GM18909 (cell line): ENCODE data around the gene CDKAL1.
"Not testable (repeated sequence)": the region's sequence is repeated elsewhere in the genome, so short reads cannot be mapped to it uniquely, and the experiment has no call there.

Source experiments
- ATAC-seq: cut with Tn5 transposase; IDR thresholded peaks from one replicate; pipeline ENCODE4 v1.9.1; 2021; ENCODE audit warnings: mild to moderate bottlenecking; ENCODE audit not compliant: unreplicated experiment, poor library complexity

Gene CDKAL1

DNA sequence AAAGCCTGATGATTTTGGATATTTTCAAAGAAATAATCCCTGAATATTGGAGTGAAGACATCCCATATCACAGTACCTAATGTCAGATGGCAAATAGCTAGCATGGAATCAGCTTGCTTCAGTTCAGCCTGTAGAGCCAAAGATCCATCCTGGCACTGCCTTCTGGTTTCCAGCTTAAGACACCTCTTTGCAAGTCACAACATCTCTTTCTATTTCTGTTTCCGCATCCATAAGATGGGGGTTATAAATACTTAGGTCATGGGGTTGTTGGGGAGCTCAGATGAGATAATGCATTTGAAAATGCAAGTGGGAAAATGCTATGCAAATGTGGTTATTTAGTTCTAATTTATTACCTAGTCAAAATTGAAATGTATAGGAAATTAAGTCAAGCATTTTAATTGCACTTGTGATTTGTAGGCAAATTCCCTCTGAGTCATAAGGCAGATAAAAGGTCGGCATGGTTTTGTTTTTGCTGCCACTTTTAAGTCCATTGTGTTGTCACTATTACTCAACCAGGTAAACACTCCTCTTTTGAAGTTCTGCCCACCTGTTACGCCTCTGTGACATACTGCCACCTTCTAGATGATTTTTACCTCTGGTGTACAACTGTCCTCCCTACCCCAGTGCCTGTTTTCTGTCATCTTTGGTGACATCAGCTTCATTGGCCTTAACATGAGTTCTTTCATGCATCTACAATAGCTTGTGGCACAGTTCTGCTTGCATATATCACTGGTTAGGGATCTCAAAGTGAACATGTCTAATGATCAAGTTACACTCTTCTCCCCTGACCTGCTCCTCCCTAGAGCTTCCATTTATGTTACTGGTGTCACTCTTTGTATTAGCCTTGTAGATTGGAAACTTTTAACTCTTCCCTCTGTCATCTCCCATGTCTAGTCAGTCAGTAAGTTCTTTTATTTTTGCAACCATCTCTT, 96.6 kb downstream of the CDKAL1 start:
- ATAC-seq = no peak

DNA sequence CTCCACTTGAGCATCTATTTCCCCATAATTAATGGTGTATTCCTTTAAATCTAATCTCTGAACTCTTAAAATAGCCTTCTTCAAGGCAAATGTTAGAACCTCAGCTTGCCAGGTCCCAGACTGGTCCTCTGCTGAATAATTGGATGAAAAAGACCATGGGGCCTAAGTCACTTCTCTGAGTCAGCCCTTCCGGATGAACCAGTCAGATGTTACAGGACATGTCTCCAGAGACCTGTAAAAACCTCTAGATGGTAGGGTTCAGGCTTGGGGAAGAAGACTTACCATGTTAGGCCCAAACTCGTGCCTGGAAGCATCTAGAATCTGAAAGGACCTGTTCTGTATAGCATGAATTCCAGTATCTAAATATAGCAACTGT, 97.3 kb downstream of the CDKAL1 start:
- no peak for ATAC-seq

DNA sequence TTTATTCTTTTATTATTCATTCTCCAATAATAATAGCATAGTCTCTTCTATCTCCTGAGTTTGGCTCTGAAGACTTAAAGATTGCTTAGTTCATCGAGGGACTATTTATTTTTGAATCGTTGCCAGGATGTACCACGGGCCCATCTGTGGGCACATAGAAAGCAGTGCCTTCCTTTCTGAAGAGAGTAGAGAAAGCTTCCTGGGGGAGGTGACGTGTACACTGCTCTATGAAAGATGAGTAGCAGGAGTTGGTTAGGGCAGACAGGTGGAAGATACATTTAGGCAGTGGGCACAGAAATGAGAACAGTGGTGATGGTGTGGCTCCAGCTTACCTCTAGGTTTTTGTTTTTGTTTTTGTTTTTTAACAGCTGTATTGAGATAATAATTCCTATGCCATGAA, 98.4 kb downstream of the CDKAL1 start:
- no peak for ATAC-seq

DNA sequence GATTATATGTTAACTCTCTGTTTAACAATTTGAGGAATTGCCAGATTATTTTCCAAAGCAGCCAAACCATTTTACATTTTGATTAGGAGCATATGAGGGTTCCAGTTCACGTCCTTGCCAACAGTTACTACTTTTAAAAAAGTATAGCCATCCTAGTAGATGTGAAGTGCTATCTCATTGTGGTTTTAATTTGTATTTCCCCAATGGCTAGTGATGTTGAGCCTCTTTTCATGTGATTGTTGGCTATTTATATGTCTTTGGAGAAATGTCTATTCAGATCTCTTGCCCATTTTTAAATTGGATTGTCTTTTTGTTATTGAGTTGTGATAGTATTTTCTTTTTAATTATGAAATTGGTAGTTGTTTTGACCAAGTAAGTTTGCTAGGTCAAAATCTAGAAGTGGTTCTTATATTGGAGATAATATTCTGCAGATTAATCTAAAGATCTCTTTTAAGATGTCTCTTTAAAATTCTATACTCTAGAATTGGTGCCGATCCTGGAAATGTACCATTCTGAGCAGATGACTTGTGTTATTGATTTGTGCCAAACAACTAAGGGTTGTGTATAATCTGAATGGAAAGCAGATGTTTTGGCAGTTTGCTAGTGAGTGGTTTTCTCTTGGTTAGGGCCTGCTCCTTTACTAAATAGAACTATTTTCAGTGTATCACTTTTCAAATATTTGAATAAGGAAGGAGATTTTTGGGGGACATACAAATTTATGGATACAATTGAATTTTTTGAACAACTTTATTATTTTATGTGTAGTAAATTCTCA, 99.5 kb downstream of the CDKAL1 start:
- no peak for ATAC-seq

DNA sequence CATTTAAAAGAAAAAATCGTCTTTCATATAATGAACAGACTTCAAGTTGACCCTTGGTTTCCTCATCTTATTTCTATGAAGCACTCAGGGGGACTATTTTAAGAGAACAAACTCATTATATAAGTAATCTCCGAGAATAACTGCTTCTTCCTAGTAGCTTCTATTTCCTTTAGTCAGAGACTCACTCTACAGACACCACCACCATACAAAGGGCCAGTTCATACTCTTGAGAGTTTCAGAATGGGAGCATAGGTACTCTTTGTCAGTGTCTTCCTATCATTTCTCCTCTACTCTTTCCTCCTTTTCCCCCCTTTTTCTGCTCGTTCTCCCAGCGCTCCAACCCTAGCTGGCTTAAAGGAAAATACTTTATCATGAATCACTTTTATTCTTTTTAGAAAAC, 104.9 kb downstream of the CDKAL1 start:
- no peak for ATAC-seq

- no peak for ATAC-seq
Observed at GRCh38 chr6:20640181-20640580, 105.9 kb downstream of the CDKAL1 start.

DNA sequence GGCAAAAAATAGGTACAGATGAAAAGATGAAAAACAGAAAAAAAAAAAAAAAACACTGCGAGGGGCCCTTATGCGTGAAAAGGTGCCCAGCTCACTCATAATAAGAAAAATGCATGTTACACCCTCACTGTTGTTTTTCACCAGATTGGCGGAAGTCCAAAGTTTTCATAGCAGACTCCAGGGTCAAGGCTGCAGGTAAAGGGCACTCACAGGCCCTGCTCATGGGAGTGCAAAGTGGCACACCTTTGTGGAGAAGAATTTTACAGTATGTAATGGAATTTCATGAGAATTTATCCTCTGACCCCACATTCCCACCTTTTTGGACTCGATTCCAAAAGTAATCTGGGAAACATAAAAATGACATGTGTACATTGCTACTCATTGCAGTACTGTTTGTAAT, 108.2 kb downstream of the CDKAL1 start:
- ATAC-seq = no peak

DNA sequence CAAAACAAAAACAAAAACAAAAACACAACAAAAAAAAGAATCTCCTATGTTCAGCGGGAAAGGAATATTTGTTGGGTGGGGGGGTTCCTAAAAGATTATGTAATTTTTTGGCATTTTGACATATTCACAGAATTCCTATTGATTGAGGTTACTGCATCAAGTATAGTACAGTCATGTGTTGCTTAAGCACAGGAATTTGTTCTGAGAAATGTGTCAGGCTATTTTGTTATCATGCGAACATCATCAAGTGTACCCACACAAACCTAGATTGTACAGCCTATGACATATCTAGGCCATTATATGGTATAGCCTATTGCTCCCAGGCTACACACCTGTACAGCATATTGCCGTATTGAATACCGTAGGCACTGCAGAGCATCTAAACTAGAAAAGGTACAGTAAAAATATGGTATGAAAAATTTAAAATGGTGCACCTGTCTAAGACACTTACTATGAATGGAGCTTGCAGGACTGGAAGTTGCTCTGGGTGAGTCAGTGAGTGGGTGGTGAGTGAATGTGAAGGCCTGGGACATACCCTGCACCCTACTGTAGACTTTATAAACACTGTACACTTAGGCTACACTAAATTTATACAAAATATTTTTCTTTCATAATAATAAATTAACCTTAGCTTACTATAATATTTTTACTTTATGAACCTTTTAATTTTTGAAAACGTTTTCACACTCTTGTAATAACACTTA, 110.6 kb downstream of the CDKAL1 start:
- no peak for ATAC-seq

- ATAC-seq = not testable (repeated sequence)
Observed at GRCh38 chr6:20645572-20645971, 111.3 kb downstream of the CDKAL1 start.

DNA sequence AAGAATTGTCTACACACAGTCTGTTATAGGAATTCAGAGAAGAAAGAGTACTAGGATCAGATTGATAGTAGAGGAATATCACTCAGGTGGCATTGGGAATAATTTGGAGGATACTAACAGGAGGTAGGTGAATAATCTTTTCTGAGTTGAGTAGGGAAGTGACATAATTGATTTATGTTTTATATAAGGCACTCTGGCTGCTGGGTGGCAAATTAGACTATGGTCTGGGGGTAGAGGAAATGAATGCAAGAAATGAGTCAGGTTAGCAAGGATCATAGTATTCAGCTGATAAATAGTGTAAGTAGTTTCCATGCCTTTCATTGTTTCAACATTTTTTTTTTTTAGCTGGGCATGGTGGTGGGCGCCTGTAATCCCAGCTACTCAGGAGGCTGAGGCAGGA, 113.3 kb downstream of the CDKAL1 start:
- ATAC-seq = no peak

GRCh38 chr6:20649696-20650470, 115.6 kb downstream of the CDKAL1 start:
- ATAC-seq = not testable (repeated sequence)

DNA sequence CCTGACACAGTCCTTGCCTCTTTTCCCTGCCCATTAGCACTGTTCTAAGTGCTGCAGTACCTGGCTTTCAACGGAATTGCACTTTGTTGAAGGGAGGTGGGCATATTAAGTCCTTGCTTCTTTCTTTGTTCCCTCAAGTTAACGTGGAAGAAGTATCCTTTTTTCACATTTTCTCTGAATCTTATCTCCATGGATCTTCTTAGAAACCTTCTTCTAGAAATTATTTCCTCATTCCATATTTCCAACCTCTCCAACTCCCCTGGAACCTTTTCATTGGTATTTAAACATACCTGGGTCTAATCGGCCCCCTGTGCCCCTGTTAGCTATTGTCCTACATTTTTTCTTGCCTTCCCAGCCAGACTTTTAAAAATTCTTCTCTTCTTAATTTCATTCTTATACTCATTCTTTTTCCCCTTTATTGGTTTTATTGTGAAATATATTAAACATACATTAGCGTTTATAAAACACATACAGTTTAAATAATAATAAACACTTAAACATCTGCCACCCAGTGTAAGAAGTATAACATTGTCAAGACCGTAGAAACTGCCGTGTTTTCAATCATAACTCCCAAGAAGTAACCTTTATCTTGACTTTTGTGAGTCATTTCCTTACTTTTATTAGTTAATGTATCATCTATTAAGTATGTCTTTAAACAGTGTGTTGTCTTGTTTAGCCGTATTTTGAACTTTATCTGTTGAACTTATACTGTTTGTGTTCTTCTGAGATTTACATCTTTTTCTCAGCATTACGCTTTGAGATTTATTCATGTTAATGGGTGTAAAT, 118.2 kb downstream of the CDKAL1 start:
- ATAC-seq = no peak

- no peak for ATAC-seq
Observed at GRCh38 chr6:20653085-20653479, 118.8 kb downstream of the CDKAL1 start.

GRCh38 chr6:20655317-20655716, 121.1 kb downstream of the CDKAL1 start:
- no peak for ATAC-seq

- ATAC-seq = no peak
Observed at GRCh38 chr6:20657274-20657800, 123.1 kb downstream of the CDKAL1 start.

DNA sequence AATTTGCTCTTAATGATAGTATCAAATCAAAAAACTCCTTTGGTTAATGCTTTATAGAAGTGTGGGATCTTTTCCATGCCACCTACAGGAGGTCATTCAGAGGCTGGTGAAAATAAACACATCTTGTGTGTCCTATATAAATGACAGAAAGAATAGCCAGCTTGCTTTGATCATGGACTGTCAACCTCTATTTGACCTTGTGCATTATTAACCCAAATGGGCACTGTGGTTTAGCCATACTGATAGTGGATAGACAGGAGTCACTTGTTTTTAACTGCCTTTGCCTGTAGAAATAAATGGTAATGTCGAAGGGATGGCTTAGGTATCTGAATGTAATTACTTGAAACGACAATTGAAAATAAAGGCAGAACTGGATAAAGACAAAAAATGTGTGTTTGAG, 123.8 kb downstream of the CDKAL1 start:
- ATAC-seq = no peak

DNA sequence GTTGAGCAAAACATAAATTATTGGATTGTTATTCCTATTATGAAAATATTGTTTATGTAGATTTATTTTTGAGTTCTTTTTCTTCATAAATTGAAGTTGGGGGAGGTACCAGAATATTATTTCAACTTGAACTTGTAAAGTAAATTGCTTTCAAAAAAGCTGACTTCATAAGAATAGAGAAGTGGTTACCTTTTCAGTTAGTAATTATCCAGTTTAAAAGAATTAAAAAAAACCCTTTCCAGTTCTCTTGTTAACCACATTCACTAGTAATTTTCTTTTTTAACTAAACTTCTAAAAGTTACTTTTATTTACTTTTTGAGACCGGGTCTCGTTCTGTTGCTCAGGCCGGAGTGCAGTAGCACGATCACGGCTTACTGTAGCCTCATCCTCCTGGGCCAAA, 124.3 kb downstream of the CDKAL1 start:
- no peak for ATAC-seq

GRCh38 chr6:20660534-20660933, 126.3 kb downstream of the CDKAL1 start:
- ATAC-seq = no peak

DNA sequence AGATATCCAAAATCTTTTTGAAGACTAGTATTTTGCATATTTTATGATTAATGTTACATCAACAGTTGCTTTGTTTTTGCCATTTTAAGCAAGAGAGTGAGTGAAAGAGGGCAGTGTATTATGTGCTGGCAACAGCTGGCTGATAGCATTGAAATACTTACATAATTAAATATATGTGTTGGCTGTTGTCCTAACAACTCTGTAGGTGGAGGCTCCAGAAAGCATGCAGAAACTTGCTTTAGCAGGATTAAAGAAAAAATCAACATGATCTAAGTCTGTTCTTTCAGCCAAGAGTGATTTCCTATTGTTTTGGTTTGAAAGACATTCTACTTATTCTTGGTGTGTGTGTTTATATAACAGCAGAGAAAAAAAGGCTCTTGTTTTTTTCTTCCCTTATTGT, 127.5 kb downstream of the CDKAL1 start:
- ATAC-seq = no peak
